NB4 (cell line): ENCODE data around the gene OTX2.

Experiments used
- CTCF ChIP-seq: IDR thresholded peaks from one replicate; pipeline ENCODE4 v1.5.1; 2012; ENCODE audit warnings: low read depth, low read length
- MAX ChIP-seq: IDR thresholded peaks from 2 replicates; pipeline ENCODE4 v1.6.1; 2011; ENCODE audit warnings: low read depth, low read length
- POLR2A ChIP-seq: IDR thresholded peaks from 2 replicates; pipeline ENCODE4 v1.6.1; 2011; ENCODE audit warnings: mild to moderate bottlenecking; ENCODE audit not compliant: insufficient read length; ENCODE audit errors: extremely low read depth

GRCh38 chr14:56857216-56857615 is 46.9 kb upstream of the OTX2 start:
- TF ChIP-seq POLR2A (no peak), CTCF (no peak), MAX (no peak)
